DOHH2 (cell line): ENCODE data around the gene BMP8A.

Source experiments
- CTCF ChIP-seq: fragments of 200-600 bp; sonication (generic); IDR thresholded peaks from one replicate; pipeline ENCODE4 v1.5.1; 2014; ENCODE audit warnings: antibody characterized with exemption, mild to moderate bottlenecking, low read depth, low read length; ENCODE audit not compliant: poor library complexity, severe bottlenecking
- EZH2phosphoT487 ChIP-seq: fragments of 200-600 bp; sonication (generic); IDR thresholded peaks from 2 replicates; pipeline ENCODE4 v1.6.1; 2017; ENCODE audit warnings: borderline replicate concordance, mild to moderate bottlenecking, antibody characterized with exemption, low read length, moderate library complexity, mixed read lengths

GRCh38 chr1:39524171-39524570 is 32.7 kb downstream of the BMP8A start:
- TF ChIP-seq CTCF (no peak), EZH2phosphoT487 (no peak)
